Suprapubic skin (tissue), 4 donors: ENCODE data around the gene EFTUD2.

Experiments used
- CTCF ChIP-seq, 2 donors: fragments of 200-600 bp in 1 of 2; fragments of 450-650 bp in 1 of 2; sonication (generic) in 1 of 2; IDR thresholded peaks; one replicate each; pipeline ENCODE4 v1.5.1; 2016 to 2019; ENCODE audit warnings: antibody characterized with exemption in 2 of 2, mild to moderate bottlenecking in 1 of 2, moderate library complexity in 1 of 2
- EP300 ChIP-seq: sonication (generic); formaldehyde crosslinking; IDR thresholded peaks from one replicate; pipeline ENCODE4 v1.6.1; 2017; ENCODE audit warnings: antibody characterized with exemption
- POLR2A ChIP-seq, 2 donors: fragments of 450-650 bp; IDR thresholded peaks; one replicate each; pipeline ENCODE4 v1.6.1; 2017; ENCODE audit warnings: antibody characterized with exemption in 2 of 2, mild to moderate bottlenecking in 2 of 2, moderate library complexity in 2 of 2
- POLR2AphosphoS5 ChIP-seq, 3 donors: sonication (generic); formaldehyde crosslinking; IDR thresholded peaks; one replicate each; pipeline ENCODE4 v1.6.1; 2017; ENCODE audit warnings: antibody characterized with exemption in 3 of 3

DNA sequence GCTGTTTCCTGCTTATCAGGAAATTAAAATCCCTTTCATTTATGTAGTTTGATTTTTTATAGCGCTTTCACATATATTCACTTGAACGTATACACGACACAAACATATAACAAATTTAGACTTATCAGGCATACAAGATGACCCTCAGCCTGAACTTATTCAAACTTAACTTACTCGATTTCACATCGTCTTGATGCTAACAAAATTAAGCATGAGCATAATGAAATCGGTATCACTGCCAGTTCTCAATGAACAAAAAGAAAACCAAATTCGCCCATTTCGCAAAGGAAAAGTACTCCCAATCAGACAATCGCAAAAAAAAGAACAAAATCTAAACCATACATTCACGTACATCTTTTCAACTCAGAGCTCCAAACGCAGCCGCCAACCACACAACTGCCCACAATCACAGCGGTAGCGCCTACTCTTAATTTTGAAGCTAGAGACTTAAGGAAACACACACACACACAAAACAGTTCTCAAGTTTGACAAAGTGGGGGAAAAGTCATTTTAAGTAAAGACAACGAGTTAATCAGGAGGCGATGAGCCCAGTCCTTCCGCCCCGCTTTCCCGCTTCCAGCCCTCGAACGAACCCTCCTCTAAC is 70.2 kb downstream of the EFTUD2 start:
- TF ChIP-seq CTCF (IDR thresholded peaks at IDR 0.05) (no peak), POLR2A (IDR thresholded peaks at IDR 0.05) (no peak), EP300 (no peak), POLR2AphosphoS5 (IDR thresholded peaks at IDR 0.05) (no peak)
